Osteoblast (primary cell): Measurements from ENCODE around the gene BRK1. TPM values are rescaled to one million over a fixed set of nuclear protein-coding genes. Genes with fewer than 3 reads are reported as not detected.

Experiments
- DNase-seq: peaks from one replicate; pipeline ENCODE4 v3.0.0; 2011; ENCODE audit warnings: low spot score, mixed read lengths; ENCODE audit not compliant: insufficient read length; ENCODE audit errors: missing footprints
- H2AFZ ChIP-seq: 2 replicates; pipeline ENCODE4 v1.6.0; 2011; ENCODE audit warnings: mild to moderate bottlenecking, low read length
- H3K27ac ChIP-seq: 2 replicates; pipeline ENCODE4 v1.5.1; 2011; ENCODE audit warnings: mild to moderate bottlenecking, low read depth, low read length, moderate library complexity
- H3K27me3 ChIP-seq: 2 replicates; pipeline ENCODE4 v1.6.0; 2012; ENCODE audit warnings: mild to moderate bottlenecking, control low read depth, inconsistent platforms, low read length, moderate library complexity; ENCODE audit not compliant: insufficient read depth
- H3K36me3 ChIP-seq: 2 replicates; pipeline ENCODE4 v1.5.1; 2011; ENCODE audit warnings: mild to moderate bottlenecking, low read length, control low read depth, moderate library complexity; ENCODE audit not compliant: insufficient read depth
- H3K4me1 ChIP-seq: 2 replicates; pipeline ENCODE4 v1.5.1; 2011; ENCODE audit warnings: mild to moderate bottlenecking, low read length, control low read depth, moderate library complexity; ENCODE audit not compliant: insufficient read depth
- H3K4me2 ChIP-seq: 2 replicates; pipeline ENCODE4 v1.6.0; 2011; ENCODE audit warnings: mild to moderate bottlenecking, low read length; ENCODE audit not compliant: insufficient read depth
- H3K4me3 ChIP-seq: fragments of 200-600 bp; sonication (generic); 3 replicates; pipeline ENCODE4 v1.5.1; 2012; ENCODE audit warnings: mild to moderate bottlenecking, low read length, inconsistent platforms; ENCODE audit not compliant: insufficient read depth
- H3K79me2 ChIP-seq: 2 replicates; pipeline ENCODE4 v1.6.0; 2012; ENCODE audit warnings: mild to moderate bottlenecking, low read length, control low read depth, inconsistent platforms; ENCODE audit not compliant: insufficient read depth
- H3K9me3 ChIP-seq: 2 replicates; pipeline ENCODE4 v1.5.1; 2011; ENCODE audit warnings: low read depth, low read length, control low read depth
- H4K20me1 ChIP-seq: 2 replicates; pipeline ENCODE4 v1.6.0; 2012; ENCODE audit warnings: mild to moderate bottlenecking, low read length, control low read depth; ENCODE audit not compliant: insufficient read depth
- CTCF ChIP-seq: IDR thresholded peaks from 2 replicates; pipeline ENCODE4 v1.5.1; 2011; ENCODE audit warnings: mild to moderate bottlenecking, low read depth, low read length, moderate library complexity; ENCODE audit errors: extremely low read depth
- total RNA-seq: library from RNA; depleted of rRNA; stranded (reverse); fragments of >200 nt; gene quantifications from 2 replicates; pipeline ENCODE4 v1.2.3, GENCODE V29; 2012

BRK1 gene
- total RNA-seq, 1 donor, result 114 TPM

DNA sequence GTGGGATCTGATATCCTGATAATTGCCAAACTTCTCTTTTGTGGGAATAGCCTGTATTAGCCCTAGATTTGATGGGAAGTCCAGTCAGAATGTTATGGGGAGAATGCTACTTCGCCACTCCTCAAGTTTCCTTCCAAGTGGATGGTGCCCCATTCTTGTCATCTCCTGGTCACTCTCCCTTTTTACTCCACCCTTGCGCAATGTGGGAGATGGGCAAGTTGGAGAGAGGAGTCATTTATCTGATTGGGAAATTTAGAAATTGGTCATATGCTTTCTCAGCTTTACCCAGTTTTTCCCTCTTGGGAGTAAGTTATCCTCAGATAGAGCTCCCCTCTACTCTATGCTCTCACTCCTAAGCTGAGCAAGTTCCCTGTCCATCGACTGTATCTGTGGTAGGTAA, 21.8 kb upstream of the BRK1 start:
- Histone ChIP-seq H3K79me2 (no peaks in the 10 kb centered on the region), H3K27ac (no peak overlapping the region), H4K20me1 (no peaks in the 10 kb centered on the region), H3K4me3 (no peak overlapping the region), H3K9me3 (no peaks in the 10 kb centered on the region), H2AFZ (no peak overlapping the region), H3K4me2 (no peak overlapping the region), H3K27me3 (no peaks in the 10 kb centered on the region), H3K4me1 (no peaks in the 10 kb centered on the region), H3K36me3 (no peaks in the 10 kb centered on the region)
- no peak for TF ChIP-seq CTCF
- DNase-seq, result no peak

DNA sequence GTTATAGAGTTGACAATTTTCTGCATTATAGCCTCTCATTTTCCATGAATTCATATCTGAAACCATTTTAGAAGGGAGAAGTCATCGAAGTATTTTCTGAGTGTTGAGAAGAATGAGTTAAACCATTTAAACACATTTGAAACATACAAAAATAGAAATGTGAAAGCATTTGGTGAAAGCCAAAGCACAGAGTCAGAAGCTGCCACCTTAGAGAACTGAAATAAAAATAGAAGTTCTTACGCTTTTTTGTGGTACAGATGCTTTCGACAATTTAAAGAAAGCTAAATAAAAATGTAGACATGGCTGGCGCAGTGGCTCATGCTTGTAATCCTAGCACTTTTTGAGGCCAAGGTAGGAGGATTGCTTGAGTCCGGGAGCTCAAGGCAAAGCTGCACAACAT, 16.4 kb upstream of the BRK1 start:
- Histone ChIP-seq H3K36me3 (no peaks in the 10 kb centered on the region), H3K79me2 (no peaks in the 10 kb centered on the region), H4K20me1 (no peaks in the 10 kb centered on the region), H3K4me1 (no peaks in the 10 kb centered on the region), H3K4me3 (no peak overlapping the region), H2AFZ (no peak overlapping the region), H3K27me3 (no peaks in the 10 kb centered on the region), H3K4me2 (no peak overlapping the region), H3K9me3 (no peaks in the 10 kb centered on the region), H3K27ac (no peak overlapping the region)
- TF ChIP-seq CTCF, result no peak
- DNase-seq, result no peak

DNA sequence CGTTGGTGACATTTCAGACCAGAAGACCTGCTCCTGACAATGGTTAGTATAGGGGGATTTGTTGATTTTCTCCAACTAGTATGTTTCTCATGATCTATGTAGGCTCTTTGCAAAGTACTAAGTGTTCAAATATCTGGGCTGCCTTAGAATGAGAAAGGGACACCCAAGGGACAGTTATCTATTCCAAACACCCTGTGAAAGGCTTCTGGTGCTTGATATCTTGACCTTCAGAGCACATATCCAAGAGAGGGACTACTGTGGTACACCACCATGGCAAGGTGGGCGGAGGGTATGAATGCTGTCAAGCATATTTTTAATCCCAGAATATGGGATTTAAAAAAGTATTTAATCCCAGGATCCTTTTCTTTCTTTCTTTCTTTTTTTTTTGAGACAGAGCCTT, 8.6 kb upstream of the BRK1 start:
- no peaks in the 10 kb centered on the region for H3K79me2 ChIP-seq
- H3K27ac ChIP-seq, result no peak overlapping the region
- no peaks in the 10 kb centered on the region for H3K27me3 ChIP-seq
- no peaks in the 10 kb centered on the region for H3K36me3 ChIP-seq
- no peaks in the 10 kb centered on the region for H3K9me3 ChIP-seq
- H2AFZ ChIP-seq, result no peak overlapping the region
- H3K4me2 ChIP-seq, result no peak overlapping the region
- no peak overlapping the region for H3K4me3 ChIP-seq
- TF ChIP-seq CTCF, result no peak
- no peaks in the 10 kb centered on the region for H4K20me1 ChIP-seq
- no peaks in the 10 kb centered on the region for H3K4me1 ChIP-seq
- DNase-seq, result no peak

GRCh38 chr3:10108091-10108490, 7.4 kb upstream of the BRK1 start, which contains the start of gene FANCD2OS:
FANCD2OS (minus strand) TSS chr3:10108255; CDS start chr3:10104774, 3,481 bp downstream.
- Histone ChIP-seq H3K79me2 (no peaks in the 10 kb centered on the region), H2AFZ (no peak within 1 kb of the TSS), H3K27ac (no peak within 1 kb of the TSS), H3K36me3 (no peaks in the 10 kb centered on the region), H3K27me3 (no peaks in the 10 kb centered on the region), H3K4me3 (no peak within 1 kb of the TSS), H3K4me1 (no peaks in the 10 kb centered on the region), H4K20me1 (no peaks in the 10 kb centered on the region), H3K9me3 (no peaks in the 10 kb centered on the region), H3K4me2 (no peak within 1 kb of the TSS)
- no peak for TF ChIP-seq CTCF
- no peak for DNase-seq
